Measurements from ENCODE around the gene ME2. TPM values are rescaled to one million over a fixed set of nuclear protein-coding genes. Genes with fewer than 3 reads are reported as not detected.

Gene ME2
- total and polyA plus RNA-seq, 11 donors = 24.5 to 91.3 (median 71.1) TPM

DNA sequence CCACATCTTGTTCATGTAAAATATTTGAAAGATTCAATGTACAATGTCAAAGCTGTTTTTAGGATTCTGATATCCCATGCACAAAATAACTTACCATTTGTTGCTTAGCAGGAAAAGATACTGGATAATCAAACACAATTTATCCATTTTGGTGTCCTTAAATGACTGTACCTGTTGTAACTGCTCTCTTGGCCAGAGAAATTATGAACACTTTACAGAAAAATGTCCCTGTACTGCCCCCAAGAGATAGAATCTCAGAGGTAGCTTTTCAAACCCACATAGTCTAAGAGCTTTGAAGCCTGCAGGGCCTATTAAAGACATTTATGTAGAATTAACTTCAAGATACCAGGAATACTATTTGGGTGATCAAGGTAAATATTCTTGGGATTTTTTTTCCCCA lies 12.2 kb upstream of the ME2 start:
- no peak overlapping the region for H3K4me3 ChIP-seq
- no peak overlapping the region for H3K27ac ChIP-seq
- H3K36me3 ChIP-seq = no peaks in the 10 kb centered on the region
- no peaks in the 10 kb centered on the region for H3K9me3 ChIP-seq
- intact Hi-C loops (cut with DNase I) = loop anchor here in 7 of 10 donors (1.0 to 5.0 kb wide), 5 partner anchors 44 to 359 kb away; partner anchors contain the start of gene MRO (in 5 of the 7)
- H3K4me1 ChIP-seq = peaks cover 0 to 16% (median 0%) of the 10 kb centered on the region in 12 donors
- H3K27me3 ChIP-seq = no peaks in the 10 kb centered on the region
- ATAC-seq (peak; percentile 51 to 78 (median 69)), DNase-seq (no peak)
- no peak for TF ChIP-seq POLR2A (IDR thresholded peaks at IDR 0.05)
- TF ChIP-seq, protein P1, sequence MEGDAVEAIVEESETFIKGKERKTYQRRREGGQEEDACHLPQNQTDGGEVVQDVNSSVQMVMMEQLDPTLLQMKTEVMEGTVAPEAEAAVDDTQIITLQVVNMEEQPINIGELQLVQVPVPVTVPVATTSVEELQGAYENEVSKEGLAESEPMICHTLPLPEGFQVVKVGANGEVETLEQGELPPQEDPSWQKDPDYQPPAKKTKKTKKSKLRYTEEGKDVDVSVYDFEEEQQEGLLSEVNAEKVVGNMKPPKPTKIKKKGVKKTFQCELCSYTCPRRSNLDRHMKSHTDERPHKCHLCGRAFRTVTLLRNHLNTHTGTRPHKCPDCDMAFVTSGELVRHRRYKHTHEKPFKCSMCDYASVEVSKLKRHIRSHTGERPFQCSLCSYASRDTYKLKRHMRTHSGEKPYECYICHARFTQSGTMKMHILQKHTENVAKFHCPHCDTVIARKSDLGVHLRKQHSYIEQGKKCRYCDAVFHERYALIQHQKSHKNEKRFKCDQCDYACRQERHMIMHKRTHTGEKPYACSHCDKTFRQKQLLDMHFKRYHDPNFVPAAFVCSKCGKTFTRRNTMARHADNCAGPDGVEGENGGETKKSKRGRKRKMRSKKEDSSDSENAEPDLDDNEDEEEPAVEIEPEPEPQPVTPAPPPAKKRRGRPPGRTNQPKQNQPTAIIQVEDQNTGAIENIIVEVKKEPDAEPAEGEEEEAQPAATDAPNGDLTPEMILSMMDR (IDR thresholded peaks at IDR 0.05) = peak in 6 of 12 donors; percentile 7 to 38 (median 24)

GRCh38 chr18:50869150-50869549 lies 9.8 kb upstream of the ME2 start:
- 84 to 90% (median 88%) methylated on average over 4 of the region's 4 CpGs for WGBS, 4 donors
- peaks cover 0 to 4% (median 0%) of the 10 kb centered on the region in 12 donors for H3K4me1 ChIP-seq
- no peaks in the 10 kb centered on the region for H3K36me3 ChIP-seq
- no peaks in the 10 kb centered on the region for H3K9me3 ChIP-seq
- no peaks in the 10 kb centered on the region for H3K27me3 ChIP-seq
- no peak overlapping the region for H3K4me3 ChIP-seq
- no peak for ATAC-seq
- DNase-seq = no peak
- TF ChIP-seq, protein P1 (IDR thresholded peaks at IDR 0.05) = no peak
- TF ChIP-seq POLR2A (IDR thresholded peaks at IDR 0.05) = no peak
- no peak overlapping the region for H3K27ac ChIP-seq
- intact Hi-C loops (cut with DNase I) = loop anchor here in 4 of 10 donors (5.0 kb wide), 2 partner anchors 47 to 362 kb away; partner anchors contain the start of gene MRO (in 2 of the 4)

GRCh38 chr18:50870138-50870845 lies 8.6 kb upstream of the ME2 start:
- intact Hi-C loops (cut with DNase I) = loop anchor here in 2 of 10 donors (10.0 kb wide), 2 partner anchors 95 to 165 kb away; partner anchors contain the start of genes ELAC1 (in 1 of the 2) and SMAD4 (in 1 of the 2)
- no peak for TF ChIP-seq POLR2A (IDR thresholded peaks at IDR 0.05)
- TF ChIP-seq, protein P1 (IDR thresholded peaks at IDR 0.05) = no peak
- no peak overlapping the region for H3K4me3 ChIP-seq
- H3K27ac ChIP-seq = no peak overlapping the region
- DNase-seq (peak in 1 of 5 donors; percentile 34), ATAC-seq (peak in 1 of 4 donors; percentile 26)
- peaks cover 0 to 4% (median 0%) of the 10 kb centered on the region in 12 donors for H3K4me1 ChIP-seq
- no peaks in the 10 kb centered on the region for H3K27me3 ChIP-seq
- H3K9me3 ChIP-seq = no peaks in the 10 kb centered on the region
- WGBS, 4 donors = 69 to 79% (median 75%) methylated on average over 7 of the region's 7 CpGs
- no peaks in the 10 kb centered on the region for H3K36me3 ChIP-seq

DNA sequence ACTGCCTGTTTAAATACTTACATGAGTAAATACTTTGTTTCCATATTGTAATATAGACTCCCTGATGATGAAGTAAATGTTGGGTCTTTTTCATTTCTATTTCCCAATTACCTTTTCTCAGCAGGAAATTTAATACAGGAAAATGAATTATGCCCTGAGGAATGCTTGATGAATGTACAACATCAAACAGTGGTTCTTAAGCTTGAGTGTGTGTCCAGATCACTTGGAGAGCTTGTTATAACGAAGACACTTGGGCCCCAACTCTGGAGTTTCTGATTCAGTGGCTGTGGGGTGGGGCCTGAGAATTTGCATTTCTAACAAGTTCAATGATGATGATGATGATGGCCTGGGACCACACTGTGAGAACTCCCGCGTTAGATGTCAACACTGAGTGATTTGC lies 7.1 kb upstream of the ME2 start:
- DNase-seq (no peak), ATAC-seq (no peak)
- no peaks in the 10 kb centered on the region for H3K4me1 ChIP-seq
- WGBS, 4 donors = 82 to 87% (median 85%) methylated on average over 3 of the region's 3 CpGs
- H3K27me3 ChIP-seq = no peaks in the 10 kb centered on the region
- TF ChIP-seq, protein P1 (IDR thresholded peaks at IDR 0.05) = no peak
- TF ChIP-seq POLR2A (IDR thresholded peaks at IDR 0.05) = no peak
- no peaks in the 10 kb centered on the region for H3K36me3 ChIP-seq
- no peaks in the 10 kb centered on the region for H3K9me3 ChIP-seq
- H3K27ac ChIP-seq = no peak overlapping the region
- intact Hi-C loops (cut with DNase I) = loop anchor here in 2 of 10 donors (10.0 kb wide), 2 partner anchors 93 to 163 kb away; partner anchors contain the start of genes ELAC1 (in 1 of the 2) and SMAD4 (in 1 of the 2)
- H3K4me3 ChIP-seq = no peak overlapping the region
